GM19193 (cell line): Measurements from ENCODE around the gene TMEM269.

ENCODE experiments used
- POLR2A ChIP-seq: IDR thresholded peaks from 4 replicates; pipeline ENCODE4 v1.6.1; 2011; ENCODE audit not compliant: insufficient read depth, insufficient read length; ENCODE audit errors: extremely low read depth

Gene TMEM269

DNA sequence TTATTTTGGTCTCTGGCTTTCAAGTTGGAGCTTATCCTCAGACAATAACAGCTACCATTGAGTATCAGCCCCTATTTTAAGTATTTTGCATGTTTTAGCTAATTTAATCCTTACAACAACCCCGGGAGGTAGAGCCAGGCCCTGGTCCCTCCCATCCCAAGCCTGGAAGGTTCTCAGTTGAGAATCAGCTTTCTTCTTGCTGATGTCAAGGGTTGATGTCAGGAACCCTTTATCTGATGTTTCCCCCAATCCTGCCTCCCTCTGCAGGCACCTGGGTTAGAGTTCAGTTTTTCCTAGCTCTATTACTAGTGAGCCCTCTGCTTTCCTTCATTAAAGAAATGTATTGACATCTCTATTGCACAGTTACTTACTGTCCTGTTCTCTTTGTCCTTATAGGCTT lies 36.0 kb downstream of the TMEM269 start:
- no peak for TF ChIP-seq POLR2A

DNA sequence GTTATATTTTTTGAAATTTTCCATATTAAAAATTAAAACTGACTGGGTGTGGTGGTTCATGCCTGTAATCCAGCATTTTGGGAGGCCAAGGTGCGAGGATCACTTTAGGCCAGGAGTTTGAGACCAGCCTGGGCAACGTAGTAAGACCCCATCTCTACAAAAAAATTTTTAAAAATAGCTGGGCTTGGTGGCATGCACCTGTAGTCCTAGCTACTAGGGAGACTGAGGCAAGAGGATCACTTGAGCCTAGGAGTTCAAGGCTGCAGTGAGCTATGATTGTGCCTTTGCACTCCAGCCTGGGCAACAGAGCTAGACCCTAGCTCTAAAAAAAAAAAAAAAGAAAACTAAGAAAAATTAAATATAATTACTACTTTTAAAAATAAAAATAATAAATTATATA lies 36.9 kb downstream of the TMEM269 start:
- TF ChIP-seq POLR2A, result no peak

DNA sequence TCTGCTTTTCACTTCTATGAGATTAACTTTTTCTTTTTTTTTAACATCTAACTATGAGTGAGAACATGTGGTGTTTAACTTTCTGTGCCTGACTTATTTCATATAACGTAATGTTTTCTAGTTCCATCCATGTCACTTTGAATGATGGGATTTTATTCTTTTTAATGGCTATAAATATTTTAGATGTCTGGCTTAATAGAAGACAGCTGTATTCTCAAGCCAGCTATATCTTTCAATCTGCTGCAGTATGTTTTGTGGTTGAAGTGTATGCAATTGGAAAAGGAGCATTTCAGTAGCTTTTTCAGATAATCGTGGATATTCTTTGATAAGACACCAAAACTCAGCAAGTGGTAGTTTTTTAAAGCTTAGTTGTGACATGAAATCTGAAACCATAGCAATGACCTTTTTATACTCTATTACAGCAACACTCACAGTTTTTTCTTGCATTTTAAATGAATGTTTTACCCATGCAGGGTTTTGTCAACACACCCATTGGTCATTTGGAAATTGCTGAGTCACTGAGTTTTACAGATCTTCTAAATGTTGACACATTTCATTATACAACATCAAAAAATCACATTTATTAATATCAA lies 38.1 kb downstream of the TMEM269 start:
- no peak for TF ChIP-seq POLR2A

DNA sequence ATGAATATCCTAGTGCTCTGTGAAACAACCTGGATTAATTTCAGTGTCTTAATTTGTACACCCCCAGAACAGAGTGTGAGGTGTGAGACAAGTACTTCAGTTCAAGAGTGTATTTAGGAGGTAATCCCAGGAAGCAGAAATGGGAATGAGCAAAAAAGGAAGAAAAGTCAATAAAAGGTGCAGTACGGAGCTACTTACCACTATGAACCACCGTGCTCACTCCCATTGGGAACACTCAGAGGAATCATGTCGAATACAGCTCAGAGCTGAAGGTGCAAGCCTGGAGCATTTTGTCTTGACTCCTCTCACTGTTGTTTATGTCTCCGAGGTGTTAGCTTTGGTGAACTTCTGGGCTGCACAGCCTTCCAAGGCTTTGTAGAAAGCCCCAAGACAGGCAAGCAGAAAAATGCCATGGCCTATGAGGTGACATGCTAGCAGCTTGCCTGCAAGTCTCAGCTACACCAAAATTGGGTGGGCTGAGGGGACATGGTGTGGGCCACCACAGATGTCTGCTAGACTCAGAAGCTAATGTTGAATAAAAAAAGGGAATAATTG lies 39.8 kb downstream of the TMEM269 start:
- TF ChIP-seq POLR2A, result no peak

DNA sequence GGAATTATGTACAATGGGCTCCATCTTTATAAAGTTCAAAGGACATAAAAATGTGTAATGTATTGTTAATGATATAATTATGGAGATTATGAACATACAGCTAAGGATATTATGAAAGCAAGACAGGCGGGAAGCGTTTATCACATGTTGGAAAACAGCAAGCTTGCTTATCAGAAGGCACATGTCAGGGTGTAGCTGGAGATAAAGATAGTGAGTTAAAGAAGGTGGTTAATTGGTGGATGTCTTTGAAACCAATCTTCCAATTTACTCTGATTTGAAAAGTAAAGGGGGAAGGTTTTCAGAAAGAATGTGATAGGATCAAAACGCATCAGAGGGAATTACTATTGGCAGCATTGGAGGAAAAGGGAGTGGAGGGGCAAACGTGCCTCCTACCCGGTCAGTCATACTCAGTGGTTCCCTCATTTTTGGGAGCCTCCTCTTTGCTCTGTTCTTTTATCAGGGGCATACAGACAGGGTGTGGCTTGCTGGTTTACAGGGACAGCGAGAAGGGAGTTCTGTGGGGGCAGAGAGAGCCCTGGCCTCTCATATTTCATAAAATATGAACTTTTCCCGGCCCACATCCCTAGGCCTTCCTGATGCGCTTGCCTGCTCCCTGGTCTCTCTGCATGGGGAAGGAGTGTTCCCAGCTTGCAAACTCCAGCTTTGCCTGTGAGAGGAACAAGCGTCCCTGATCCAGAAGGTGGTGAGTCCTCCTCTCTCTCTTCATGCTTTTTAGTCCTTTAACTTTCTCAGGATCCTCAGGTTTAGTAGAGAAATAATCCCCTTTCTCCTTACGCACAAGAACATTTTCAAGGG lies 40.5 kb downstream of the TMEM269 start:
- TF ChIP-seq POLR2A, result no peak

DNA sequence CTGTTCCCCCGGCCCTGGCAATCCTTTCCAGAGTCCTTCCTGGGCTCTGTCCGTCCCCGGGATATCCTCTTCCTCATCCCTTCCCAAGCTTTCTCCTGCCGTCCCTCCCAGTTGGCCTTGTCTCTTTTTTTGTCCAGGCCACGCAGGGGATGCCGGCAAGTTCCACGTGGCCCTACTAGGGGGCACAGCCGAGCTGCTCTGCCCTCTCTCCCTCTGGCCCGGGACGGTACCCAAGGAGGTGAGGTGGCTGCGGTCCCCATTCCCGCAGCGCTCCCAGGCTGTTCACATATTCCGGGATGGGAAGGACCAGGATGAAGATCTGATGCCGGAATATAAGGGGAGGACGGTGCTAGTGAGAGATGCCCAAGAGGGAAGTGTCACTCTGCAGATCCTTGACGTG lies 45.8 kb downstream of the TMEM269 start:
- TF ChIP-seq POLR2A, result no peak

DNA sequence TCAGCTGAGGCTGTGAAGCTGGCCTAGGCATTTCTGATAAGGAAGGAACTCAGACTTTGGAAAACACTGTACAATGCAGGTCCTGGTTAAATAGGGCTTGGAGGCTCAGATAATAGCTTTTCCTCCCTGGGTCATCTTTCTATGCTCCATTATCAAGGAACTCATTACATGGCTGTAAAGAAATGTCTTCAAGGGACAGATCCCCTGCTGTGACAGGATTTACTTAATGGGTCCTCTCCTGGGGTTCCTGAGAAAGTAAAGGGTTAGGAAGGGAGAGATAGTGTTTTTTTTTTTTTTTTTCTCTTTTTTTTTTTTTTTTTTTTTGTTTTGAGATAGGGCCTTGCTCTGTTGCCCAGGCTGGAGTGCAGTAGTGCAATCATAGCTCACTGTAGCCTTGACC lies 46.5 kb downstream of the TMEM269 start:
- TF ChIP-seq POLR2A, result no peak

DNA sequence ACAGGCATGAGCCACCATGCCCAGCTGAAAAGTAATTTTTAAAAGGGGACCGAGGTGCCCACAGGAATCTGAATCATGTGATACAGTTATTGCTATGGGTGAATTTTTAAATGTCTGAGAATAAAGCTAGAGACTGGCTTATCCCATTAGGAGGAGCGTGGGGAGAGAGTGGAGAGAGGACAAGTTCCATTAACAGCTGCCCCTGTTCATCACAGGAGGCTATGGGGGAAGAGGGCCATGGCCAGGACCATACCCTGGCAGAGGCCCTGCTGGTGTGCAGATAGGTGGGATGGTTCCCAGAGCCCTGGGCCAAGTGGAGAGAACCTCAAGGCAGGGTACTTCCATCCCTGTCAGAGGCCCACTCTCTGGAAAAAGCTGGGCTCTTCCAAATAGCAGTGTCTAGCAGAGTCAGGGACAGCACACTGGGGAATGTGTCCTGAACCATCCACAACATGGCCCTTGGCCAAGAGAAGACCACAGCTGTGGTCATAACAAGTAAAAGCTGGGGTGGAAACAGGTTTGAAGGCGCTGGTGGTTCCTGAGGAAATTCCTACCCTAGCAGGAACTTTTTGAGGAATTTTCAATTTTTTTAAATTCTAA lies 48.0 kb downstream of the TMEM269 start:
- no peak for TF ChIP-seq POLR2A

DNA sequence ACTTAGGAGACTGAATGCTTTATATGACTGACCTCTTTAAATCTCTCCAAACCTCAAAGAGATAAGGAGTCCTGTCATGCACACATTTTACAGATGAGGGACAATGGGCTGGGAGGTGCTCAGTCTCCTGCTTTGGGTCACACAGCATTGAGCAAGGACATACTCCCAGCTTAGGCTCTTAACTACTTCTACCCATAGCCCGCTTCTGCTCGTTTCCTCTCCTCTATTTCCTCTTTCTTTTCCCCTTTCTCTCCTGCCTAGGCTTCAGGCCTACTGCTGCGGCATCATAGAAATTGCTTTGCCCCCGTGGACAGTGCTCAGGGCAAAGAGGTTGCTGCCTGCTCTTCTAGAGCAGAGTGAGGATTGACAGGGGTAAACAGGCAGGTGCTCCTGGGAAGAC lies 49.2 kb downstream of the TMEM269 start:
- TF ChIP-seq POLR2A, result no peak

DNA sequence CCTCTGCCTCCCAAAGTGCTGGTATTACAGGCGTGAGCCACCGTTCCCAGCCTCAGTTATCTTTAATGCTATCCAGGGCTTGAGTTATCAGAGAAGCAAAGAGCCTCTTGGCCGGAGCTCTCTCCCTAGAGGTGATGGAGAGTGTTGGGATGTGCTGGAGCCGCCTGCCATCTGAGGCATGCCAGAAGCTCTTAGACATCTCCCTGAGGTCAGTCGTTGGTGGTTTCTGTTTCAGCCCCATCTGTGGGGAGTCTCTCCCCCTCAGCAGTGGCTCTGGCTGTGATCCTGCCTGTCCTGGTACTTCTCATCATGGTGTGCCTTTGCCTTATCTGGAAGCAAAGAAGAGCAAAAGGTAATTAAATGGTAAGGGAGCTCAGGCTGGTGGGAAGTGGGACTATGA lies 50.0 kb downstream of the TMEM269 start:
- no peak for TF ChIP-seq POLR2A

DNA sequence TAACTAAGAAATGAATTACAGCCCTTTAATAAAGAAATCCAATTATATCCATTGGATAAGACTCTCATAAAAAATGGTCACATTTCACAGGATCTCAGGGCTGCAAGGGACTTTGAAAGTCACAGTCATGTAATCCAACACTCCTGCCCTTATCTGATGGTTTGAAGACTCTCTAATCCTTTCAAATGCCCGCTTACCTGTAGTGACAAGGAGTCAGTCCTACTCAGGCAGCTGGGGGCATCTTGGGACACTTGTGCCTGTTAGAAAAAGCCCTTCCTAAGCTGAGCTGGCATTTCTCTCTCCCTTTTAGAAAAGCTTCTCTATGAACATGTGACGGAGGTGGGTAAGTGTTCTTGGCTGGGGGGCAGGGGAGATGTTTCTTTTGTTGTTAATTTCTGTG lies 50.6 kb downstream of the TMEM269 start:
- TF ChIP-seq POLR2A, result no peak

DNA sequence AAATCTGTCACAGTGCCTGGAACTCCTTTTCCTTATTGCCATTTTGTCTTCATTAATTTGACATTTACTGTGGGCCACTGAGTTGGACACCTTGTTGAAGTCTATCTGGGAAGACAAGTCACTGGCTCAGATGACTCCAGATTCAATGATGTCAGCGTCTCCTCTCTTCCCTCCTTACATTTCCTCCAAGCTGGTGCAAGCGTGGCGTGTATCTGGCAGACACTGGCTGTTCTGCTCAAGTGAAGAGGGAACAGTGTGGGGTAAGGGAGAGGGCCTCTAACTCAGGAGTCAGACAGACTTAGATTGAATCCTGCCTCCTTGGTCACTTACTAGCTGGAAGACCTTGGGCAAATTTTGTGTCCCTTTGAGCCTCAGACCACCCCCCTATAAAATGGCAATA lies 52.9 kb downstream of the TMEM269 start:
- no peak for TF ChIP-seq POLR2A

DNA sequence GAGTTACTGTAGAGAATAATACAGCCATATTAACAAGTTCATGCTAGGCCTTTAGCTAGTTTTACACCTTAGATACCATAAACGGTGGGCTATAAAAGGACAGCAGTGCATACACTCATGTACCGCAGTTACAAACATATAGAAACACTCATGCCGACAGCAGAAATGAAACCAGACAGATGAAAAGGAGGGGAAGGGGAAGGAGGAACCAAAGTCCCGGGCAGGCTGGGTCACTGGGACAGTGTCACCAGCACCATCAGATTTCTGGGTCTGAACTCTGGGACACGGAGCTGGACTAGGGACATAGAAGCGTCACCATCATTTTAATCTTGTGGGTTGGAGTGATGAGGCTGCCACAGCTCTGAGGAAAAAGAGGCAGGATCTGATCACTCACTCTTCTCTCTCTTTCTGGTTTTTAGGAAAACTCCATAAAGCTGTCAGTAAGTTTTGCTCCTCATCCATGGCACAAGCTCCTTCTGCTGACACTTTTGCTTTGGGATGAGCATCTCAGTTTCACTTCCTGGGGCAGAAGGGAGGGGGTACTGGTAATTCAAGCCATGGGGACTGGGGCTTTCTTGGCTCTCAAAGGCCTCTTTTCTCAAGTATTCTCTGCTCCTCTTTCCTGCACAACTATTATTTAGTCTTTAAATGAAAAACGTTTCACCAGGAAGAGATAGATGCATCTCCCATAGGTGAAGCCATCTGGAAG lies 53.8 kb downstream of the TMEM269 start:
- no peak for TF ChIP-seq POLR2A

DNA sequence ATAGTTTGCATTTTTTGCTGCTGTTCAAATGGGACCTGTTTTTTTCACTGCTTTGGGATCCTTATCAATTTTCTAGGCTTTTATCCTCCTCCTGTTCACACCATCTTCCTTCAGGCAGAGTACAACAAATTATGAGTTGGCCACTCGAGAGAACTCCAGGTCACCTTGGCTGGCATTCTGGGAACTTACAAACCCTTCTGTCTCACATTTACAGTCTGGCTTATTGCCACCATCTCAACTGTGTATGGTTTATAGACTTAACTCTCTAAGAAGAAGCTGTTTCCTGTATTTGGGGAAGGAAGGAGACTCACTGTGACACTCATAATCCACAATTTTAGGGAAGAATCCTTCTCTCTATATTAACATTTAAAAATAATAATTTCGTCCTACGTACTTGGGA lies 56.2 kb downstream of the TMEM269 start:
- no peak for TF ChIP-seq POLR2A
